ENCODE results near the gene STAC.
"Not testable (repeated sequence)": the region's sequence is repeated elsewhere in the genome, so short reads cannot be mapped to it uniquely, and the experiment has no call there.

STAC gene

DNA sequence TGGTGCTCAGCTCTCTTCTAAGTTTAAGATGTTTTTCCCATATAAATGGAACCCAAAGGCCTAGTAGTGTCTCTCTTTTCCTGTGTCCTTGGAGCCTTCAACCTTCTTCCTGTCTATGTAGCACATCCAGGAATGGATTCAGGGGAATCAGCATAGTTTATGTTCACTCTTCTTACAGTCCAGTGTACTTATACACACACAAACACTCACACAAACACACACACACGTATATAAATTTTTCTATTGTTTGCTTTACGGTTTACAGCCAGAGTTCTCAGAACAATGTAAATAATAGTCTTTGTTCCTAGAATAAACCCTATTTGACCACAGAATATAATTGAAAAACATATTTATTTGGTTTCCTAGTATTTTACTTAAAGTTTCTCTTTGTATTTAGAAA is 36.9 kb downstream of the STAC start:
- DNase-seq: no peak

- no peak for DNase-seq
Observed at GRCh38 chr3:36418296-36418695, 38.0 kb downstream of the STAC start.

- DNase-seq: no peak
Observed at GRCh38 chr3:36428445-36428844, 48.1 kb downstream of the STAC start.

- no peak for DNase-seq
Observed at GRCh38 chr3:36429986-36430485, 49.7 kb downstream of the STAC start.

DNA sequence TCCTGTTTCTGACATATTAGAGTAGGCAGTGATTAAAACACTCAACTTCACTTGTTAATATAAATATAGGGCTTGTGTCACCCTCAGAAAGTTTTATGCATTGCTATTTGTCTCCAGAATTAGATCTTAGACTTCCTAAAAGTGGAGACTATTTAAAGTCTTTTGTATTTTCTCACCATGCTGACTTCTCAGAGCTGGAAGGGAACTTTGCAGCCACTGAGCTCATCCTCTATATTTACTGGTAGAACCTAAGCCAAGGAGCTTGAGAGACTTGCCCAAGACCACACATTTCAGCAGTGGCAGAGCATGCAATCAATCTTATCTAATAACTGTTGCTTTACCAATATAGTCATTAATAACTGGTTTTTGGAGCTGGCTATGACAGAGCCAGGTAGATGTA is 53.2 kb downstream of the STAC start:
- no peak for DNase-seq

DNA sequence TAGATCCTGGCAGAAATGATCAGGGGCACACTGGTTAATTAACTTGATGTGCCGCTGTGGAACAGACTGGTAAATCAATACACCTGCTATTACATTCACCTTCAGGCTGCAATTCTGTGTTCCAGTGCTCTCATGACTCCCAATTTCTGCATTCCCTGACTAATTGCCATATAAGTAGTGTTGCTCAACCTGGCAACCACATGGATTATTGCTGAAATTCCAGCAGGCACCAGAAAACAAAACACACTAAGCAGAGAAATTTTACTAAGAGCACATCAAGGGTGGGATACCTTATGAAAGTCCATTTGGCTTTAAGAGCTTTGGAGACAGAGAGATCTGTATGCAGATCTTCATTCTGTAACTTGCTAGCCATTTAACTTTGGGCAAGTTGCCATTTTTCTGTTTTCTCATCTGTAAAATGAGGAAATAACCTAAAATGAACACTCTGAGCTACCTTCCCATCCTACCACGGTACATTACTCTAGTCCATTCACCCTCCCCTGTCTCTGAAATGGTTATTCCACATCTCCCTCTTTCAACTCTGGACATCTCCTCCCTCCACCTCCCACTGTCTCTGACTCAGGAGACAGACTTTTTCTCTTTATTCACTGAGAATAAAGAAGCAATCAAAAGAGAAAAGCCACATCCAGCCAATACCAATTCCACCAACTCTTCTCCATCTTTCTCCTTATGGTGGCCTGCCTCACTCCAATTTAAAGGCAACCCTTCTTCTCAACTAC is 54.6 kb downstream of the STAC start:
- DNase-seq: no peak

GRCh38 chr3:36443028-36443686 is 62.9 kb downstream of the STAC start:
- no peak for DNase-seq

DNA sequence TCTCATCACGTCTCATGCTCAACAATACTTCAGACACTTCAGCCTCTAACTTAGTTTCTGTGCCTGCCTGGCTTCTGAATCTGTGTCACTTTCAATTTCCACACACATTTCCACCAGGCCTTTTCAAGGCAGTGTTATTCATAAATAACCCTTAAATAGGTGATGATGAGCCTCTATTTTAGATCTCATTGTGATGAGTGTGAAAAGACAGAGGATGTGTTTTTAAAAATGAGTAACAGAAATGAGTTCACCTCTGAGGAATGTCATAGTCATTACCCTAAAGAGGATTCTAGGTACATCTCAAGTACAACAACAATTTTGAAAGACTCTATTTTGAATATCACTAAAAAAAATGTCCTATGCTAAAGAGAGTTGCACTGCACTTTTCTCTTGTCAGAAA is 64.6 kb downstream of the STAC start:
- no peak for DNase-seq

- DNase-seq: no peak
Observed at GRCh38 chr3:36446276-36446675, 66.0 kb downstream of the STAC start.

DNA sequence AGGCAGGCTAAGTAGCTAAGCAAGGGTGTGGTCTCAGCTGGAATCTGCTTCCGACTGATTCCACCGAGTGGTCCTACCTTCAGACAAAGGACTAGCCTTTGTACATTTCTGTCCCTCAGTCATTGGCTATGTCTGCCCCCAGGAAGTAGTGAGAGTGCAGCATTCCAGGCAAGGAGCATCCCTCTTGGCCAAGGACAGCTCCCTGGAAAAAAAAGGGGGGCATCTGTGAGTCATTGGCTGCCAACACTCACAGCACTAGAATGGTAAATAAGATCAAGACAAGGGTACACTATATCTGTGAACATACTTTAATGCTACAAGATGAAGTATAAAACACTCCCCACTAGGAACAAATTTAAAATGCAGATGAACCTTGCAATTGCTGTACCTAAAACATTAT is 66.8 kb downstream of the STAC start:
- no peak for DNase-seq

GRCh38 chr3:36451816-36452215 is 71.5 kb downstream of the STAC start:
- no peak for DNase-seq

DNA sequence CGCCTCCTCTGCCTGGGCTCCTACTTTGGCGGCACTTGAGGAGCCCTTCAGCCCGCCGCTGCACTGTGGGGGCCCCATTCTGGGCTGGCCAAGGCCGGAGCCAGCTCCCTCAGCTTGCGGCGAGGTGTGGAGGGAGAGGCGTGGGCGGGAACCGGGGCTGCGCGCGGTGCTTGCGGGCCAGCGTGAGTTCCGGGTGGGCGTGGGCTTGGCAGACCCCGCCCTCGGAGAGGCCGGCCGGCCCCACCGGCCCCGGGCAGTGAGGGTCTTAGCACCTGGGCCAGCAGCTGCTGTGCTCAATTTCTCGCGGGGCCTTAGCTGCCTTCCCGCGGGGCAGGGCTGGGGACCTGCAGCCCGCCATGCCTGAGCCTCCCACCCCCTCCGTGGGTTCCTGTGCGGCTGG is 72.9 kb downstream of the STAC start:
- DNase-seq: not testable (repeated sequence)

DNA sequence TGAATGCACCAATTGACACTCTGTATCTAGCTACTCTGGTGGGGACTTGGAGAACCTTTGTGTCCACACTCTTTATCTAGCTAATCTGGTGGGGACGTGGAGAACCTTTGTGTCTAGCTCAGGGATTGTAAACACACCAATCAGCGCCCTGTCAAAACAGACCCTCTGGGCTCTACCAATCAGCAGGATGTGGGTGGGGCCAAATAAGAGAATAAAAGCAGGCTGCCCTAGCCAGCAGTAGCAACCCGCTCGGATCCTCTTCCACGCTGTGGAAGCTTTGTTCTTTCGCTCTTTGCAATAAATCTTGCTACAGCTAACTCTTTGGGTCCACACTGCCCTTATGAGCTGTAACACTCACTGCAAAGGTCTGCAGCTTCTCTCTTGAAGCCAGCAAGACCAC is 73.6 kb downstream of the STAC start:
- DNase-seq: not testable (repeated sequence)

DNA sequence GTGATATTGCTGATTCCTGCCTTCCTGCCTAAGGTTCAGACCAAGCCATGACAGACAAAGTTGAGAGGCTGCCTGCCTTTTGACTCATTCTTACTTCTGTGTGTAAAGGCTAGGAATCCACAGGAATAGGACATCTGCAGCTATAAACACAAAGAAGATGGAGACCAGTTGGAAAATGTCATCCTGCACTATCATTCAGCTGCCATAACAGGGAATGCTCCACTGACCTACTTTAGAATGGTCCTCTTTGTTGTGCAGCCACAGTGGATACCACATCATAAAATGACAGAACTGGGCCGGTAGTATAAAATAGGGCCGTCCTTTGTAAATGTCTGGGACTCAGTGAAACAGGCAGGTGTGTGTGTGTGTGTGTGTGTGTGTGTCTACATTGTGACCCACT is 75.1 kb downstream of the STAC start:
- no peak for DNase-seq

- DNase-seq: no peak
Observed at GRCh38 chr3:36456784-36457183, 76.5 kb downstream of the STAC start.

GRCh38 chr3:36457667-36458066 is 77.4 kb downstream of the STAC start:
- DNase-seq: no peak

- DNase-seq: no peak
Observed at GRCh38 chr3:36459177-36459576, 78.9 kb downstream of the STAC start.

DNA sequence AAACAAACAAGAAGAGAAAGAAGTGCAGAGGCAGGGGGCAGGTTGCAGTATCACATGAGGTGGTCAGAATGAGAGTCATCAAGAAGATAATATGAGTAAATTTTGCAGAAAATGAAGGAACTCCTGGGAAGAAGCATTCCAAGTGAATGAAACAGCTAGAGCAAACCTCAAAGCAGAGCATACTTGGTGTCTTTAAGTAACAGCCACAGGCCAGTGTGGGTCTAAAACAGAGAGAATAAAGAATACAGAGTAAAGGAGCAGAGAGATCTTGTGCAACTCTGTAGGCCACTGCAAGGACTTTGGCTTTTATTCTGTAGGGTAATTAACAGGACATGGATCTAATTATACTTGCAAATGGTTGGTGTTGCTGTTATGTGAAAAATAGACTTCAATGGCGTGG is 81.3 kb downstream of the STAC start:
- DNase-seq: no peak

GRCh38 chr3:36472045-36472444 is 91.7 kb downstream of the STAC start:
- not testable (repeated sequence) for DNase-seq

DNA sequence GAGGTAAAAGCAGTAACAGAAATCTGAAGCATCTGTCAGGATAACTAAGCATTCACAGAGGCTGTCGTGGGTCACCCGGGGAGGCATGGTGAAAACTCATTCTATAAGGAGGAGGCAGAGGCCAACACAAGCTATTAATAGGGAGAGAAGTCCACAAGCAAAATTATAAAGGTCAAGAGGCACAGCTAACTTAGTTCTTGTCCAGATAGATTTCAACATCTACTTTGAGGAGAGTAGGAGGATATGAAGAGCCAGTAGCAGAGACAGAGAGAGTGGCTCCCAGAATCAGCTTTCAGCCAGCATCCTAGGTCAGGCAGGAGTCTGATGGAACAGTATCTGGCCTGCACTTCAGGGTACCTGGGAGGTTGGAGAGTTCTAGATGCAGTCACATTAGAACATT is 95.3 kb downstream of the STAC start:
- DNase-seq: no peak

GRCh38 chr3:36476286-36476942 is 96.1 kb downstream of the STAC start:
- DNase-seq: no peak

GRCh38 chr3:36477655-36478054 is 97.4 kb downstream of the STAC start:
- DNase-seq: no peak

GRCh38 chr3:36480911-36481648 is 100.8 kb downstream of the STAC start:
- DNase-seq: no peak

Measured in SHP77 (cell line).